NCI-H82 treated with DMSO at 0.1 percent for 48 hours (cell line): ENCODE data around the gene SRPRB.

Experiments
- DNase-seq: peaks from one replicate; lab custom pipeline; 2025; ENCODE audit not compliant: unreplicated experiment; lab: John Stamatoyannopoulos, UW

The SRPRB gene

DNA sequence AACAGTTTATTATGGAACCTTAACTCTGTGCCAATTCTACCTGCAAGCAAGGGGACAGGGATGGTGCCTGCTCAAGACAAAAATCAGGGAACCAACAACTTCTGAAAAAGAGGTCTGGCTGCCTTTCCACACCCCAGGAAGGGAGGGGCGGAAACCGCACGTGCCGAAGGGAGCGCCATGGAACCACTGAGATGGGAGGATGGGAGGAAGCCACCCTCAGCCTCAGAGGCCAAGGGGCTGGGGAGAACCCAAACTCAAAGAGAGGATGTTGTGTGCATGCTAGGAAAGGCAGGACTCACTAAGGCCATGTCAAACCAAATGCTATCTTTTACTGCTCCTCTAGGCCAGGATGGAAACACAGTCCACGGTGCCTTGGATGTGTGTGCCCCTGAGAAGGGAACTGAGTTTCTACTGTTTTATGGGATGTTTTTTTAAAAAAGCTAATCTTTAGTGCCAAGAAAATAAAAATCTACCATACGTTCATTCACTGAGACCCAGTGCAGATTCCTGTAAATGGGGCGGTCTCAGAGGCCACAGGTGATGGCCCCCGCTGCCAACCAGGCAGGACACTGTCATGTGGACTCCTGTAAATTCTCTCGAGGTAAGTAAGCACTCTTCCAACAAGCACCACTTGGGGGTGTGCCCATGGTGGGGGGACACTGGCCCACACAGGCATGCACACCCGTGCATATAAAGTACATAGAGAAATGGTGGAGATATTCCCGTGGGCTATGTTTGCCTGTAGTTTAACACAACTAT, 20.5 kb downstream of the SRPRB start:
- DNase-seq: no peak

DNA sequence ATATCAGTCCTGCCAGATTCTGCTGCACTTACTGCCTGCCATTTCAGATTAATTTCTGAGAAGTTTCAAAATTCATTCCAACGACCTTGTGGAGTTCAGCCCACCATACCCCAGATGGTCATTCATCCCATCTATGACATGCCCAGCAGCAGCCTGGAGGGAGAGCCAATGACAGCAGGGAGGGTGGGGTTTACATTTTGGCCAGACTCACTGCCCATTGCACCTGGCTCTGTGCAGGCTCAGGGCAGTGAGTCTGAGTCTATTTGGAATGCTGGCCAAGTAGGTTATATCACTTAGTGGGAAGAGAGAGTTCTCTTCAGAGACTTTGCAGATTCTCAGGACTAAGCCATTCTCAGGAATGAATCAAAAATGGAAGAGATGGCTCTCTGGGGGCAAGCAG, 21.5 kb downstream of the SRPRB start:
- no peak for DNase-seq

DNA sequence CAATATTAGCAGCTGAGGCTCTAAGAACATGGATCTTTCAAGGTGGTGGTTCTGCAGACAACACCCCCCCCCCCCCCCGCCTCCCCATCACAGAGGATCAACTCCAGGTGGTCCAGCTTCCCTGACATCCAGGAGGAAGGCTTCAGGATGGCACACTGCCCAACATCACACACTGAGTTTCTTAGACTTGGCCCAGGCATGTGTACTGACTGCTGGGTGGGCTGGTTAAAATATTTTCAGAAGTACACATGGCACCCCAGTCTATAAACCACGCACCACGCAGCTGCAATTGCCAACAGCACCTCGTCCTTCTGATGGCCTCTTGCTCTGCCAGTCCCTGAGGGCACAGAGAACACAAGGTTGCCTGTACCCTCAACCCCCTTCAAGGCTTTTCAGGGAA, 22.1 kb downstream of the SRPRB start:
- no peak for DNase-seq

DNA sequence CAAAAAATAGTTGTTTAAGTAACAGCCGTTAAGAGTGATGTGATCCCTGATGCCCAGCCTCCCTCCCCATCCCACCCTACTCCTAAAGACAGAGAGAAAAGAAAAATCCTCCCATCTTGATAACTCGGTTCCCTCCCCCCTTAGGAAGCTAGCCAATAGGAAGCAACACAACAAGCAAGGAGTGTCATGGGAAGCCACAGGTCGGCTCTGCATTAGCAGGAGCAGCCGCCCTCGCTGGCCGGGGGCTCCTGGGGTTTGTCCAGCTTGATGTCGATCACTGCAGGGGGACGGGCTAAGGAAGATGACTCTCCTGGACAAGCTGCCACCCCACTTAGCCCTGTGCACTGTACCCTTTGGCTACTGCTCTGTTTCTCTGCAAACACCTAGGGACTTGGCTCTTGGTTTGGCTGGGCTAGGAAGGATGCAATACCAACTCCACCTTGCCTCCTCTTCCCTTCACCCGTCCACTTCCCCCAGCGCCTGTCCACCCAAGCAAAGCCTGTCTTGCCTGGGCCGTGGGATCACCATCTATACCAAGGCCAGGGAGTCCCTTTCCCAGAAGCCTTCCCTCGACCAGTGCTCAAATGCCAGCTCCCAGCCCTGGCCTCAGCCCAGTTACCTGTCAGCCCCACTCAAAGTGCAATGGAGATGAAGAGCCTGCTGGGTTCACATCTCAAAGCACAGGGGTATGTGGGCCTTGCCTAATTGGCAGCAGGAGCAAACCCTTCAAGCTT, 23.1 kb downstream of the SRPRB start:
- DNase-seq: no peak

DNA sequence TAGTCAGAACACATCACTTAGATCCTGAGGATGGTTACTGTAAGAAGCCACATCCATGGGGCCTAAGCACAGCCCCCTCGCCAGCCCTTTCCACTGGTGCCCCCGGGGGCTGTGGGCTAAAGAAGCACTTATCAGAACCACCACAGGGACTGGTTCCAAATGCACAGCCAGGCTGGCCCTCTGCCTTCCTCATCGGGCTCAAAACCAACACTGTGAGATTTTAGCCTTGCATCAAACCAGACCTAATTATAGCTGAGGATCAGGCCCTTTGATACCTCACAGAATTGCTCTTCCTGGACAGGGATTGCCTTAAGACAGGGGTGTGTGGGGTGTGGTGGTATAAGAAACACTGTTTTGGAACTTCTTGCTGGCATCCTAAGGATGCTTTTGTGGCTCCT, 23.7 kb downstream of the SRPRB start:
- DNase-seq: no peak

- no peak for DNase-seq
Measured at GRCh38 chr3:133830071-133830470, 24.5 kb downstream of the SRPRB start.

GRCh38 chr3:133831966-133832801, 26.6 kb downstream of the SRPRB start:
- DNase-seq: no peak

DNA sequence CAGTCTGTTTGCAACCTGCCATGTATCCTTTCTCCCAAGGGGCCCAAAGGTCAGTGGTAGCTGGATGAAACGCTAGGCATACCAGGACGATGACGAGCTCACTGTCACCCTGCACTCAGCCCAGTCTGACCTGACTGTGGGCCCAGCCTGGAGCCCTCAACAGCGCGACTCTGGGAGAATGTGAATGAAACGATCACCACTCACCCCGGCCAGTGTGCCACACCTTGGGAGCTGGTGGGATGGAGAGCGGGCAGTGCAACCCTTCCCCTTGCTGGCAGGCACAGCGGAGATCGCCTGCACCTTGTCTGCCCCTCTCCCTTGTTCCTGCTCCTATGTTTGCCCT, 27.2 kb downstream of the SRPRB start:
- DNase-seq: no peak

DNA sequence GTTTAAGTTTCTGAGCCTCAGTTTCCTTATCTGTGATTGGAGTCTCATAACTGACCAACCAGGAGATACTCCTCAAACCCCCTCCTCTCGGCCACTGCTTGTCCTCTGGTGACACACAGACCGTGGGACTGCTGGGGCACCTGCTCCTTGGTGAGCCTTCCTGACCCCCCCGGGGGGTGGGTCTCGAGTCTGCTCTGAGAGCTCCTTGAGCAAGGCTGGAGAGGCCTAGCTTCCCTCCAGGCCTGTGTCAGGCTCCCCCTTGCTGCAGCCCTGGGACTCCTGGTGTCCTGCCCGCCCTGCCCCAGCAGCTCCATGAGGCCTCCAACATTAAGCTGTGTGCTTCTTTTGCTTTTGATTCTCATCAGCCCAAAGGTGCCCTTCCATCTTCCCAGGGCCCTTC, 27.7 kb downstream of the SRPRB start:
- no peak for DNase-seq

- DNase-seq: no peak
Measured at GRCh38 chr3:133833880-133834620, 28.4 kb downstream of the SRPRB start.

DNA sequence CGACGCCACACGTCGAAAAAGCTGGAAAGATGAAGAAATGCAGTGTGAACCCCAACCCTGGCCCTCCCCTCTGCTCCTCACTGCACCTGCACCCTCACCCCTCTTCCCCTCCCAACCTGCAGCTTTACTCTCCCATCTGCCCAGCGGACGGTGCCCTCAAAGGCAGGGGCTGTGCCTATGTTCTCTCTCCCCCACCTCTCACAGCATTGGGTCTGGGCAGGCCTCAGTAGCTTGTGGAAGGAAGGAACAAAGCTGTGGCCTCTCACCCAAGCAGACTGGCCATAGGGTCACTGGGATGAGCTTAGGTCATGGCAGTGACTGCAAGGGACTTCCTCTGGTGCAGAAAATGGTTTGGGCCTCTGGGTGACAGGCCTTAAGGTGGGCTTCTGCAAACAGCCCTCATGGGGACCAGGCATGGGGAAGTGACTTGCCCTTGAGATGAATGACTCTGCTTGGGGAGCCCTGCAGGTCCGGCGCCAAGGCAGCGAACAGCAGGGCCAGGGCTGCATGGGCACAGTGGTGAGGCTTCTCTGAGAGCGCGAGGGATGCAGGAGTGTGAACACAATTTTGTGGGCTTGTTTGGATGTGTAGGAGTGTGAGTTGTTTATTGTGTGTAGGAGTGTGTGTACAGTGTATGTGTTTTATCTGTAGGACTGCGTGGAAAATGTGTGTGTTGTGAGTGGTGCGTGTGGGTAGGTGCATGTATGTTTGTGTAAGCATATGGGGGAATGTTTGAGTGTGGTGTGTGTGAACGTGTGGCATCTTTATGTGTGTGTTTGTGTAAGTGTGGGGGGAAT, 29.2 kb downstream of the SRPRB start:
- no peak for DNase-seq

GRCh38 chr3:133835418-133835743, 29.8 kb downstream of the SRPRB start:
- DNase-seq: no peak

DNA sequence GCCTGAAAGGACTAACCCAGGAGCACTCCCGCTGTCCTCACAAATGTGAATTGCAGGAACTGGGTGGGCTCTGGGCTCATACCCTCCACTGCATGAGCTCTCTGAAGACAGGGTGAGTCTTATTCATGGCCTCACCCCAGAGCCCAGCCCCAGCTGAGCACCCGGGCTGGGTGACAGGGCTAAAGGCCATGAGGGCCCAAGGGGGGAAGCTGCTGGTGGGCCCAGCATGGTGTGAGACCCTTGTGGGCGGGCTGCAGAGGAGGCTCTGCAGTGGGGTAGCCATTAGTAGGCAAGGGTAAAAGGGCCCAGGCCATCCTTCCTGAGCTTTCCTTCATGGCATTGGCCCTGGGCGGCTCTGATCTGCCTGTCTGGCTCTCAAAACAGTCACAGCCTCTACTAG, 30.3 kb downstream of the SRPRB start:
- no peak for DNase-seq

DNA sequence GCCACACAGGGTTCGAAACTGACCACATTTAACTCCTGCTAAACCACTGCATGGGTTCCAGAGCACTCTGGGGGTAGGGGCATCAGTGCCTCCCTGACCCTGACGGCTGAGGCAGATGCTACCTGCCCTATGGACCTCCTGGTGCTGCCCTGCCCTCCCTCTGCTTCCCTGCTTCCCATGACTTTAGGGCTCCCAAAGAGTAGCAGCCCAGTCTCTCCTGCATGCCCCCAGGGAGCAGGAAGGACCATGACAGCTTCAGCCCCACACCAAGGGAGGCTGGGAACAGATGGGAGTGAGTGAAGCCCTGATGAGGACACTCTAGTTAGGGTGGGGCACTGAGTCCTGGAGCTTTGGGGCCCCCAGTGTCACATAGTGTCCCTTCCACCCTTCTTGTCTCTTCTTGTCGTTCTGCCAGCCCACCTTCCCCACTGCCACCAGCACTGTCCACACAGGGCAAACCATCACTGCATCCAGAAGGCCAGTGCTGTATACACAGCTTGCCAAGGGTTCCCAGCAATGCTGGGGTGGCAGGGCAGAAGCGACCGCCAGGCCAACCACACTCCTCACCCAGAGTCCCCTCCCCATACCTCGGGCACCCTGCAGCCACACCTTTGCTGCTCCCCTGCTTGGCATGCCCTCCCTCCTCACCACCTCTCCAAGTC, 31.0 kb downstream of the SRPRB start:
- DNase-seq: no peak

DNA sequence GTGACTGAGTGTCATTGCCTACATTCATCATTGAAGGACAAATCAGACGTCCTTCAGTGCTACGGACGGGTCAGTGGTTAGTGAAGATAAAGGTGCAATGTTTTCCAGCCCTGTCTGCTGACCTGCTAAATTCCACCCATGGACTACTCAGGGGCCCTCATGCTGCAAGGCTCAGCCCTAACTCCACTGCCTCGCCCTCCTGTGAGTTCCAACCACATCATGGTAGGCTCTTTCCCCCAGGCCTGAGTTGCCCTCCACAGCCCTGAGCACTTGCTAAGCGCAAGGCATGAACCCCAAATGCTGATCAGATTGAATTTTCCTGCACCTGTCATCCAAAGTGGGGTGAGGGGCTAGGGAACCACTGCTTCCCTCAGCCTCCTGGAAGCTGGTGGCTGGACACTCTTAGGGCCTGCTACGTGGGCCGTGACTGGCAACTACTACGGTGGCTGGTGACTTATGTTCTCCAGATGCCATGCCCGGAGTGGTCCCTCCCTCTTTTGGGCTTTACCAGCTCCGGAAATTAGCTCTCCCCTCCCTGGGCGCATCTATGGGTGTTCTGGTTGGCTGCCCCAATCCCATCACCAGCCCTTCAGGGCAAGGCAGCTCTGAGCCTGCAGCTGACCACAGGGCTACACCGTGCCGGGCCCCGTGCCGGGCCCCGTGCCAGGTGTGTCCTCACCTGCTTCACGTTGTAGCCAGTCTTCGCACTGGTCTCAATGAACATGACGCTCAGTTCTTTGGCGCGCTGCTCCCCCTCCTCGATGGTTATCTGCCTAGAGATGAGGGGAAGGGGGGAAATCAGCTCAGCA, 32.1 kb downstream of the SRPRB start:
- DNase-seq: no peak

DNA sequence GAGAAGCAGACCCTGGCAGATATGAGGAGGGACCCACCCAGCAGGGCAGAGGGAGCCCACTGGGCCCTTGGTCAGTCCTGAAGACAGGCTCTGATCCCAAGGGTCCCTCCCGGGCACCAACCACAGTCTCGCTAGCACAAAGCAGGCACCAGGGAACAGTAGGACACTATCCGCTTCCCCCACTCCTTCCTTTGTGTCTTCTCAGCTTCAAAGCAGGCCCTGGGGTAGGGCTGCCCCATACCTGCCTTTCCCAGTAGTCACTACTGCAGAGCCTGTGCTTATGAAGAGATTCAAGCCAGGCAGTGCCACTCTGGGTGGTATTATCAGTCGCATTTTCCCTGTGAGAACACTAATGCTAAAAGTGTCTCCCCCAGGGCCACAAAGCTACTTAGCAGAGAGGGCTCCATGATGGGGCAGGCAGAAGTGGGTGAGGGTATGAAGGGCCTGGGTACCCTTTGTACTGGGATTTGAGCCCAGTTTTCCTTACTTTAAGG, 32.7 kb downstream of the SRPRB start:
- no peak for DNase-seq

- no peak for DNase-seq
Measured at GRCh38 chr3:133838916-133839800, 33.5 kb downstream of the SRPRB start.
